ENCODE data around the gene IL22RA2. TPM values are rescaled to one million over a fixed set of nuclear protein-coding genes. Genes with fewer than 3 reads are reported as not detected.

Gene IL22RA2
- total and polyA plus RNA-seq, 4 donors, result 0.05 TPM; not detected in 3

GRCh38 chr6:137197684-137198645 lies 24.5 kb upstream of the IL22RA2 start (continued):
- no peak for TF ChIP-seq JUND (IDR thresholded peaks at IDR 0.05)
- no peak for TF ChIP-seq HNF4A (conservative IDR thresholded peaks at IDR 0.05)
- TF ChIP-seq TAF1 (conservative IDR thresholded peaks at IDR 0.05), result no peak
- TF ChIP-seq ZBTB33 (IDR thresholded peaks at IDR 0.05), result no peak

- H3K9ac ChIP-seq (ENCODE audit: low read depth in 1 of 2, low read length in 2 of 2), result no peak overlapping the region
- 74% methylated on average over 5 of the region's 5 CpGs for WGBS
- H3K9me3 ChIP-seq (ENCODE audit: control insufficient read depth in 4 of 4, low read length in 3 of 4), result no peaks in the 10 kb centered on the region
- no peaks in the 10 kb centered on the region for H3K27me3 ChIP-seq (ENCODE audit: control insufficient read depth in 4 of 4, insufficient read depth in 4 of 4, low read length in 3 of 4)
- no peaks in the 10 kb centered on the region for H3K4me1 ChIP-seq (ENCODE audit: control insufficient read depth in 4 of 4, insufficient read depth in 4 of 4, low read length in 3 of 4)
- H3K27ac ChIP-seq (ENCODE audit: low read depth in 1 of 2, low read length in 2 of 2), result no peak overlapping the region
- peaks cover 2 to 13% (median 12%) of the 10 kb centered on the region in 4 donors for H3K36me3 ChIP-seq (ENCODE audit: control insufficient read depth in 4 of 4, insufficient read depth in 3 of 4, low read depth in 1 of 4, low read length in 3 of 4)
- DNase-seq (ENCODE audit: low spot score), result no peak
- no peak for TF ChIP-seq HNF4A (conservative IDR thresholded peaks at IDR 0.05)
- TF ChIP-seq RAD21 (IDR thresholded peaks at IDR 0.05), result no peak
- TF ChIP-seq ZBTB33 (IDR thresholded peaks at IDR 0.05), result no peak
- no peak for TF ChIP-seq NR2F2 (IDR thresholded peaks at IDR 0.05)
- no peak for TF ChIP-seq RXRA (IDR thresholded peaks at IDR 0.05)
- no peak for TF ChIP-seq FOXA2 (IDR thresholded peaks at IDR 0.05)
- TF ChIP-seq HNF4G (IDR thresholded peaks at IDR 0.05), result no peak
- no peak for TF ChIP-seq SP1 (IDR thresholded peaks at IDR 0.05)
- no peak for TF ChIP-seq TAF1 (conservative IDR thresholded peaks at IDR 0.05)
- TF ChIP-seq FOXA1 (IDR thresholded peaks at IDR 0.05), result no peak
- TF ChIP-seq ATF3 (IDR thresholded peaks at IDR 0.05), result no peak
- TF ChIP-seq YY1 (IDR thresholded peaks at IDR 0.05), result no peak
- no peak for TF ChIP-seq REST (IDR thresholded peaks at IDR 0.05)
- TF ChIP-seq JUND (IDR thresholded peaks at IDR 0.05), result no peak
- TF ChIP-seq MAX (IDR thresholded peaks at IDR 0.05), result no peak
- no peak for TF ChIP-seq GABPA (IDR thresholded peaks at IDR 0.05 in 1 of 2, conservative IDR thresholded peaks at IDR 0.05 in 1 of 2)
- TF ChIP-seq EGR1 (IDR thresholded peaks at IDR 0.05; ENCODE audit: low read depth in 2 of 2), result no peak
- no peak for TF ChIP-seq CTCF (IDR thresholded peaks at IDR 0.05; ENCODE audit: low read depth, low read length, missing input control)
- H3K4me3 ChIP-seq (ENCODE audit: low read depth in 1 of 3, low read length in 3 of 3), result no peak overlapping the region
These were observed 20.0 kb upstream of the IL22RA2 start for GRCh38 chr6:137193256-137194070.
